IPS DF 6.9 (cell line): ENCODE measurements around the gene GRID1.

Experiments
- DNase-seq: peaks from one replicate; pipeline ENCODE4 v3.0.0-alpha.2; 2013; ENCODE audit warnings: low read depth, low spot score
- H3K27ac ChIP-seq: one replicate; pipeline ENCODE4 v1.5.1; 2013; ENCODE audit warnings: low read length, control low read depth
- H3K27me3 ChIP-seq: 2 replicates; pipeline ENCODE4 v1.6.1; 2013; ENCODE audit warnings: mild to moderate bottlenecking, low read length; ENCODE audit not compliant: control insufficient read depth, insufficient read depth
- H3K36me3 ChIP-seq: 2 replicates; pipeline ENCODE4 v1.6.1; 2013; ENCODE audit warnings: low read length; ENCODE audit not compliant: control insufficient read depth, insufficient read depth
- H3K4me1 ChIP-seq: 2 replicates; pipeline ENCODE4 v1.6.1; 2013; ENCODE audit warnings: low read length; ENCODE audit not compliant: control insufficient read depth, insufficient read depth
- H3K4me3 ChIP-seq: 2 replicates; pipeline ENCODE4 v1.5.1; 2013; ENCODE audit warnings: mild to moderate bottlenecking, low read length
- H3K9me3 ChIP-seq: 2 replicates; pipeline ENCODE4 v1.6.1; 2013; ENCODE audit warnings: low read length, inconsistent platforms; ENCODE audit not compliant: control insufficient read depth, insufficient read depth
- WGBS: extraction: QIAGEN DNeasy Blood & Tissue Kit; methylation state at CpG from one replicate; pipeline ENCODE4 v1.1.7; 2013; ENCODE audit warnings: mixed read lengths, missing lambda C conversion rate; ENCODE audit not compliant: insufficient read length, insufficient coverage; 5-methylcytosine and 5-hydroxymethylcytosine counted together

Gene GRID1

GRCh38 chr10:86160890-86161585 lies 205.6 kb downstream of the GRID1 start:
- no peak overlapping the region for H3K27ac ChIP-seq
- H3K27me3 ChIP-seq, result no peaks in the 10 kb centered on the region
- no peak for DNase-seq
- H3K4me3 ChIP-seq, result no peak overlapping the region
- H3K36me3 ChIP-seq, result no peaks in the 10 kb centered on the region
- H3K4me1 ChIP-seq, result no peaks in the 10 kb centered on the region
- no CpG with 5 or more reads among the region's 8 CpGs for WGBS
- H3K9me3 ChIP-seq, result no peaks in the 10 kb centered on the region

DNA sequence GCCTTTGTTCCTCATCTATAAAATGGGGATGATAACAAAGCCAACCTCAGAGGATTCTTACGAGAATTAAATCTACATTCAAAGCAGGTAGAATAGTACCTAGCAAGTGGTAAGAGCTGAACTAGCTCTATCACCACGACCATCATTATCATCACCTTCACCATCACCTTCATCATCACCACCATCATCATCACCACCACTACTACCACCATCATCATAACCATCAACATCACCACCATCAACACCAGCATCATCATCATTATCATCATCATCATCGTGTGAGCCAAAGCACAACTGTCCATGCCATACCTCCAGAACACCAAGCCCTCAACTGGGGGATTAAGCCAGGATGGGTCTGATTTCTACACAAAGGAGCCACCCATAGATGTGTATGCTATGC lies 206.8 kb downstream of the GRID1 start:
- Histone ChIP-seq H3K9me3 (no peaks in the 10 kb centered on the region), H3K27me3 (no peaks in the 10 kb centered on the region), H3K4me1 (peaks cover 1% of the 10 kb centered on the region; the same call in 1 of the 2 replicates), H3K27ac (no peak overlapping the region), H3K4me3 (no peak overlapping the region), H3K36me3 (no peaks in the 10 kb centered on the region)
- WGBS, result no CpG with 5 or more reads among the region's 3 CpGs
- no peak for DNase-seq

DNA sequence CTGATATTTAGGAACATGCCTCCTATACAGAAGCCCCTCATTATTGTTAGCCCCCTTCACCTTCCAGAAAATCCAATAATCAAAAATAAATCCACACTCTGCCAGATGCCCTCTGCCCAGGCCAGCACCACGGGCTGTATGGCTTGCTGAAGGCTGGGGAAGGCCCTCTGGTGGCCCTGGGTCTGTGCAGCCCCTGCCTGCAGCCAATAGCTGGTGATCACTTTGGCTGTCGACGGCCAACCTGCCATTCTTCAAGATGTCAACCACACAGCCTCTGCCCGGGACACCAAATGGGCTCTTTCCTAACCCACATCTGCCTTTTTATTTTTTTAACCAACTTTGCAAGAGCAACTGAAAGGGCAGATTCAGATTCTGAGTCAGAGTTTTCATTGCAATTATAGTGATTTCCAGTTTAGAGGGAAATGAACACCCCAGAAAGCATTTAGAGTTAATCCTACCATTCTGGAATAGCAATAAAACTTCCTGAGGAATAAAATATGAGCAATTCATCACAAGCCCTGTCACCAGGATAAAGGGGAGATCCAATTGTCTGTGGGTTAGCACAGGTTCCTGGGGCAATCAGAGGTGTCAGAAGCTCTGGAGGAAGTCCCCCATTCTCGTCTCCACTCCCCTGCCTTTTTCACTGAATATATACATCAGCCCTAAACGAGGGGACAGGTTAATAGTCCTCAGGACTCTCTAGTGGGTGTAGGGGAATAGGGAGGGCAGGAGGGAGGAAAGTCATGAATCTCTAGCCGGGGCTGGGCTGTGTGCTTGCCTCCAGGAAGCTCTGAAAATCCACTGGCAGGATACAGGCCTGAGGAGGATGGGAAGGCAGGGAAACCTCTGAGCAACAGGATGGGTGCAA lies 211.3 kb downstream of the GRID1 start:
- Histone ChIP-seq H3K27me3 (no peaks in the 10 kb centered on the region), H3K36me3 (no peaks in the 10 kb centered on the region), H3K27ac (no peak overlapping the region), H3K9me3 (no peaks in the 10 kb centered on the region), H3K4me3 (no peak overlapping the region), H3K4me1 (peaks cover 1% of the 10 kb centered on the region; the same call in 1 of the 2 replicates)
- no peak for DNase-seq
- WGBS, result no CpG with 5 or more reads among the region's 7 CpGs

- WGBS, result no CpG with 5 or more reads among the region's 9 CpGs
Observed at GRCh38 chr10:86153751-86154150, 212.8 kb downstream of the GRID1 start.

GRCh38 chr10:86152911-86153310 lies 213.7 kb downstream of the GRID1 start:
- DNase-seq, result no peak
- no CpG with 5 or more reads among the region's 5 CpGs for WGBS
- H3K4me3 ChIP-seq, result no peak overlapping the region
- no peaks in the 10 kb centered on the region for H3K27me3 ChIP-seq
- H3K9me3 ChIP-seq, result no peaks in the 10 kb centered on the region
- no peak overlapping the region for H3K27ac ChIP-seq
- peaks cover 1% of the 10 kb centered on the region; the same call in 1 of the 2 replicates for H3K4me1 ChIP-seq
- no peaks in the 10 kb centered on the region for H3K36me3 ChIP-seq

More at GRCh38 chr10:86153751-86154150, 212.8 kb downstream of the GRID1 start:
- H3K4me1 ChIP-seq, result peaks cover 1% of the 10 kb centered on the region; the same call in 1 of the 2 replicates
- H3K9me3 ChIP-seq, result no peaks in the 10 kb centered on the region
- DNase-seq, result no peak
- no peaks in the 10 kb centered on the region for H3K27me3 ChIP-seq
- no peak overlapping the region for H3K27ac ChIP-seq
- no peak overlapping the region for H3K4me3 ChIP-seq
- no peaks in the 10 kb centered on the region for H3K36me3 ChIP-seq

GRCh38 chr10:86152354-86152753 lies 214.2 kb downstream of the GRID1 start:
- H3K4me3 ChIP-seq, result no peak overlapping the region
- no peaks in the 10 kb centered on the region for H3K27me3 ChIP-seq
- H3K36me3 ChIP-seq, result no peaks in the 10 kb centered on the region
- DNase-seq, result no peak
- no peaks in the 10 kb centered on the region for H3K9me3 ChIP-seq
- no CpG with 5 or more reads among the region's 5 CpGs for WGBS
- no peak overlapping the region for H3K27ac ChIP-seq
- H3K4me1 ChIP-seq, result peaks cover 1% of the 10 kb centered on the region; the same call in 1 of the 2 replicates

DNA sequence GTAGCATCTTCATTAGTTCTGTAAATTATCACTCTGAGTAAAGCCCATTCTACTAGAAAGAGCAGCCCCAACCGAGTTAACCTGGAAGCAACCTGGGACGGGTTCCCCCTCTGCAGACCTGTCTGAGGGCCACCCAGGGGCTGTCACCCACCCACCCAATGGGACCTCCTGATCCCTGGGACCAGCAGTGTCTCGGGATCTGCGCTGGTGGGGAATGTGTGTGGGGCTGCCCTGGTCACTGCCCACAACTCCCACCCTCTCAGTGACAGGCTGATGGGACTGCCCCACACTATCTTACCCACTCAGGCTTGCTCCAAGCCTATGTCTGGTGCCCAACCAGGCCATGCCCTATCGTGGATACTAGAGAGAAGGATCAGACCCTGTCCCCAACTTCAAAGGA lies 215.0 kb downstream of the GRID1 start:
- Histone ChIP-seq H3K36me3 (no peaks in the 10 kb centered on the region), H3K27ac (no peak overlapping the region), H3K4me1 (peaks cover 1% of the 10 kb centered on the region; the same call in 1 of the 2 replicates), H3K4me3 (no peak overlapping the region), H3K27me3 (no peaks in the 10 kb centered on the region), H3K9me3 (no peaks in the 10 kb centered on the region)
- no CpG with 5 or more reads among the region's 5 CpGs for WGBS
- no peak for DNase-seq

DNA sequence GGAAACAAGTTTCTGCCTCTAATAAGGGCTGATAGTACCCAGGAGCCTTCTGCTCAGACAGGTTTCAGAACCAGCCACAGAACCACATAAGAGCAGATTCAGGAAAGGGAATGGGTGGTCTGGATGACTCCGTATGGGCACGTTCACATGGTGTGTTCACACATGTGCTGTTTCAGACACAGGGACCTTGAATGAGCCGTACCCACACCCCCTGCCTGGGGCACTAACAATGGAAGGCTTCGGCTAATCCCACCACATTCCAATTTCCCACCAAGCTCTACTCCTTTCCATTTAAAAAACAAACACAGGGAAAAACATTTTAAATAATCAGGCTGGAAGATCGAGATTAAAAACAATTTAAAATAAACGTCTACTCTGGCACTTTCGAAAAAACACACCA lies 217.3 kb downstream of the GRID1 start:
- Histone ChIP-seq H3K9me3 (no peaks in the 10 kb centered on the region), H3K27me3 (no peaks in the 10 kb centered on the region), H3K27ac (no peak overlapping the region), H3K4me3 (no peak overlapping the region), H3K36me3 (no peaks in the 10 kb centered on the region), H3K4me1 (no peaks in the 10 kb centered on the region)
- DNase-seq, result no peak
- no CpG with 5 or more reads among the region's 7 CpGs for WGBS

GRCh38 chr10:86148117-86148516 lies 218.5 kb downstream of the GRID1 start:
- Histone ChIP-seq H3K36me3 (no peaks in the 10 kb centered on the region), H3K27ac (no peak overlapping the region), H3K9me3 (no peaks in the 10 kb centered on the region), H3K4me1 (no peaks in the 10 kb centered on the region), H3K4me3 (no peak overlapping the region), H3K27me3 (no peaks in the 10 kb centered on the region)
- no peak for DNase-seq
- no CpG with 5 or more reads among the region's 2 CpGs for WGBS

- Histone ChIP-seq H3K27ac (no peak overlapping the region), H3K4me3 (no peak overlapping the region), H3K27me3 (no peaks in the 10 kb centered on the region), H3K4me1 (no peaks in the 10 kb centered on the region), H3K36me3 (no peaks in the 10 kb centered on the region), H3K9me3 (no peaks in the 10 kb centered on the region)
- DNase-seq, result no peak
- WGBS, result no CpG with 5 or more reads among the region's 8 CpGs
Observed at GRCh38 chr10:86144301-86144700, 222.3 kb downstream of the GRID1 start.
